IPS DF 4.7 (cell line): Measurements from ENCODE around the gene RAPGEF3.

Experiments used
- DNase-seq: peaks from one replicate; pipeline ENCODE4 v3.0.0-alpha.2; 2013; ENCODE audit warnings: low spot score; ENCODE audit errors: extremely low read depth

Gene RAPGEF3

DNA sequence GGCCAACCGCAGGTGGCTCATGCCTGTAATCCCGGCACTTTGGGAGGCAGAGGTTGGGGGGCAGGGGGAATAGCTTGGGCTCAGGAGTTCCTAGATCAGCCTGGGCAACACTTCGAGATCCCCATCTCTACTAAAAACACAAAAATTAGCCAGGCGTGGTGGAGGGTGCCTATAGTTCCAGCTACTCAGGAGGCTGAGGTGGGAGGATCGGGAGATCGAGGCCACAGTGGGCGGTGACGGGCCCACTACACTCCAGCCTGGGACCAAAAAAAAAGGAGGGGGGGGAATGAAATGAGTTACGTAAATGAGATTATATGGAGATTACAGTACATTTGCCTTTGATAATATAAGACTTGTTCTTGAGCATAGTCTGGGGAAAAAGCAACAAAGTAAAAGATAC, 54.0 kb downstream of the RAPGEF3 start:
- DNase-seq = no peak

DNA sequence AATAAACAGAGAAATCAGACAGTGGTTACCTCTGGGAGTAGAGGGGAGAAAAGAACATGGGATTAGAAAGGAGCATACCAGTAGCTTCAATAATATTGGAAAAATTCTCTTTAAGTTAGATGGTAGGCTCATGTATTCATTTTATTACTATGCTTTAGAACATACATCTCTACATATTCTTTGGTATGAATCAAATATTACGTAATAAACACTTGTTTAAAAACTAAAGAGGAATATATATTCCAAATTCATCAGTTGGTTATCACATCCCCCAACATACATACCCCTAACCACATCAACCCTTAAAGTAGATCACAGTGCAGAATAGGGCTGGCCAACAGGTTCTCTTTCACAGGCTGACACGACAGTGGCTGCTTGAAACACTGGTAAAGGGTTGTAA, 58.4 kb downstream of the RAPGEF3 start:
- DNase-seq = no peak

DNA sequence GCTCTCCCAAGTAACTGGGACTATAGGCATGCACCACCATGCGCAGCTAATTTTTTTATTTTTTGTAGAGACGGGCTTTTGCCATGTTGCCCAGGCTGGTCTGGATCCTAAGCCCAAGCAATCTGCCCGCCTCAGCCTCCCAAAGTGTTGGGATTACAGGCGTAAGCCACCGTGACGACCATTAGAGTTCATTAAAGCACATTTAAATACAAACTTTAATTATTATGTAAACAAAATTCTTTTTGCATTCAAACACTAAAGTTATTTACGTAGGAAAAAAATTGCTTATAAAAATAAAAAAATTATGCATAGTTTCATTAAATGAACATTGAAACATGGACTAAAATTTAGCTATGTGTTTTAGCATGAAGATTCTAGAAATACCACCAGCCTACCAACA, 60.0 kb downstream of the RAPGEF3 start:
- no peak for DNase-seq

DNA sequence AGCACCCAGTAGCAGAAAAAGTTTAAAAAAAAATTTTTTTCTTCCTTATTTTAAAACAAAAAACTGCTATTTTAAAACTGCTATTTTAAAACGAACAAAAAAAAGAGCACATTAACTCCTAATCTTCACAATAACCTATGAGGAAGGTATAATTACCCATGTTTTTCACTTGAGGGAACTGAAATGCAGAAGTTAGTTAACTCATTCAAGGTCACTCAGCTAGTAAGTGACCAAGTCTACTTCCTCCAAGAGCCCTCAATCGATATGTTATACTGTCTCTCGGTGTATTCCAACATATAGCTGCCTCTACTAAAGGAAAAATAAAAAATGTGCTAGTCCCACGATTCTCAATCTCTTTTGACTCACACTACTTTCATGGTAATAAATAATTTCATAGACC, 60.6 kb downstream of the RAPGEF3 start:
- DNase-seq = no peak

DNA sequence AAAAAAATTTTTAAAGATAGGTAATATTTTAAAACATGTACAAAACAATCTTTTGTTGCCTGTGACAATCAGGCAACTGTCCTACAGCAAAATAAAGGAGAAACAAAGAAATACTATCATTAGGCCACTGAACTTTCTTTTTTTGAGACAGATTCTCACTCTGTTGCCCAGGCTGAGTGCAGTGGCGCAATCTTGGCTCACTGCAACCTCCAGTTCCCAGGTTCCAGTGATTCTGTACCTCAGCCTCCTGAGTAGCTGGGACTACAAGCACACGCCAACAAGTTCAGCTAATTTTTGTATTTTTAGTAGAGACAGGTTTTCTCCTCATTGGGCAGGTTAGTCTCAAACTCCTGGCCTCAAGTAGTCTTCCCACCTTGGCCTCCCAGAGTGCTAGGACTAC, 69.5 kb downstream of the RAPGEF3 start:
- DNase-seq = no peak

DNA sequence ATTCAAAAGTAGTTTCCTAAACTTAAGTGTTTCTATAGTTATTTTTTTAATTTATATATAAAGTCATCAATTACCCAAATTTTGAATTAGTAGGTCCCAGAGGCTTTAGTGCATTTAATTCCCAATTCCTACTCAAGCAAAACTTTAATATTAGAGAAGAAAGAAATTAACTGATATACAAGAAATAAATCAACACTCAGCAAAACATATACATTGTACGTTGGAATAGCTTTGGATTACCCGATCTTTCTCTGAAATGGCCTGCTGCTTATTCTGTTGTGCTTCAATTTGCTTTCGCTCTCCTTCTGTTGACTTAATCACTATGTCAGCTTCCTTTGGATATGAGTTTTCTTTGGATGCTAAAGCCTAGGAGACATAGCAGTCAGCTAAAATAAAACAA, 71.0 kb downstream of the RAPGEF3 start:
- DNase-seq = no peak

DNA sequence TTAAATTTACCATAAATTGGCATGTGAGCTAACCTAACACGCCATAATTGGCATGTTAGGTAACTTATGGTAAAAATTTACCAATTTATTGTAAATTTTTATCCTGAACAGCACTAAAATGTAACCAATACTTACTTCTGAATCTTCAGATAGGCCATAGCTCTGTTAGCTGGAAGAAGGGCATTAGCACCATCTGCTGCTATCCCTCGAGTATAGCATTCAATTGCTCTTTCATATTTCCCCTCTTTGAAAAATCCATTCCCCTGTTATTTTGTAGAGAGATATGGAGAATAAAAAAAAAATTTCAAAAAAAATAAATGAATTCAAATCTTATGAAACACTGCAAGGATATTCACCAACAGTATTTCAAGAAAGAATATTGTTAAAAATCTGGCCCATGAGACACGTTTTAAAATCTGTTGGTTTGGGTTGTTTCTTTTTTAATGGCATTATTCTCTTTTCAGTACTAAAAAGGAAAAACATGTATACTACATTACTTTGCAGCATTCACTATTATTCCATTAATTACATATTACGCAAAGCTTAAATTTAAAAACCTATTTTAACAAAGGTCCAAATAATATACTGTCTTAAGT, 71.9 kb downstream of the RAPGEF3 start:
- no peak for DNase-seq
